Measurements from ENCODE around the gene UNCX. TPM values are rescaled to one million over a fixed set of nuclear protein-coding genes. Genes with fewer than 3 reads are reported as not detected.

UNCX gene
- polyA plus RNA-seq, 1 donor (not counting 4 experiments of a cell fraction or from before 2014, with no cell fraction given): not detected

GRCh38 chr7:1281068-1281467, 48.4 kb downstream of the UNCX start:
- H2AFZ ChIP-seq (ENCODE audit: control insufficient read depth, low read length): no peak overlapping the region
- H3K4me1 ChIP-seq (ENCODE audit: control insufficient read depth, extremely low read depth, insufficient read depth, low read length): no peaks in the 10 kb centered on the region
- H3K4me2 ChIP-seq (ENCODE audit: control insufficient read depth, extremely low read depth, insufficient read depth, low read depth, low read length): no peak overlapping the region
- peaks cover 4% of the 10 kb centered on the region for H3K27me3 ChIP-seq (ENCODE audit: control insufficient read depth, extremely low read depth, insufficient read depth, low read length)
- no peaks in the 10 kb centered on the region for H4K20me1 ChIP-seq (ENCODE audit: control insufficient read depth, extremely low read depth, insufficient read depth, low read length)
- H3K27ac ChIP-seq (ENCODE audit: control insufficient read depth, insufficient read depth, low read length): no peak overlapping the region
- FAIRE-seq: no peak
- H3K36me3 ChIP-seq (ENCODE audit: control insufficient read depth in 2 of 2, extremely low read depth in 1 of 2, insufficient read depth in 2 of 2, low read length in 2 of 2): no peaks in the 10 kb centered on the region
- no peak overlapping the region for H3K9ac ChIP-seq (ENCODE audit: control insufficient read depth, extremely low read depth, insufficient read depth, low read length)
- DNase-seq (ENCODE audit: low read depth, low spot score): no peak
- dilution Hi-C loops (cut with MboI; ENCODE audit: extremely low pct_ligation_motif_present, low sequenced_read_pairs): no loop called here
- no peak for TF ChIP-seq CTCF (optimal IDR thresholded peaks at IDR 0.05 in 1 of 3, IDR thresholded peaks at IDR 0.05 in 1 of 3, conservative IDR thresholded peaks at IDR 0.05 in 1 of 3; ENCODE audit: extremely low read depth in 1 of 3, insufficient read depth in 2 of 3, low read length in 3 of 3)
- TF ChIP-seq EZH2 (IDR thresholded peaks at IDR 0.05; ENCODE audit: low read length): no peak
- H3K79me2 ChIP-seq (ENCODE audit: control insufficient read depth, insufficient read depth, low read length): no peaks in the 10 kb centered on the region
- H3K9me3 ChIP-seq (ENCODE audit: control insufficient read depth, low read depth, low read length): peaks cover 3% of the 10 kb centered on the region
- no peaks in the 10 kb centered on the region for H3K9me1 ChIP-seq (ENCODE audit: control insufficient read depth, extremely low read depth, insufficient read depth, low read length)
- no peak overlapping the region for H3K4me3 ChIP-seq (ENCODE audit: control insufficient read depth in 2 of 3, extremely low read depth in 1 of 3, insufficient read depth in 2 of 3, low read depth in 1 of 3, low read length in 3 of 3)

- DNase-seq (ENCODE audit: low read depth, low spot score) (no peak), FAIRE-seq (no peak)
- Histone ChIP-seq H4K20me1 (ENCODE audit: control insufficient read depth, extremely low read depth, insufficient read depth, low read length) (no peaks in the 10 kb centered on the region), H2AFZ (ENCODE audit: control insufficient read depth, low read length) (no peak overlapping the region), H3K4me2 (ENCODE audit: control insufficient read depth, extremely low read depth, insufficient read depth, low read depth, low read length) (no peak overlapping the region), H3K4me1 (ENCODE audit: control insufficient read depth, extremely low read depth, insufficient read depth, low read length) (no peaks in the 10 kb centered on the region), H3K9me1 (ENCODE audit: control insufficient read depth, extremely low read depth, insufficient read depth, low read length) (no peaks in the 10 kb centered on the region), H3K27me3 (ENCODE audit: control insufficient read depth, extremely low read depth, insufficient read depth, low read length) (peaks cover 4% of the 10 kb centered on the region), H3K9ac (ENCODE audit: control insufficient read depth, extremely low read depth, insufficient read depth, low read length) (no peak overlapping the region), H3K79me2 (ENCODE audit: control insufficient read depth, insufficient read depth, low read length) (no peaks in the 10 kb centered on the region), H3K4me3 (ENCODE audit: control insufficient read depth in 2 of 3, extremely low read depth in 1 of 3, insufficient read depth in 2 of 3, low read depth in 1 of 3, low read length in 3 of 3) (no peak overlapping the region), H3K9me3 (ENCODE audit: control insufficient read depth, low read depth, low read length) (no peaks in the 10 kb centered on the region), H3K36me3 (ENCODE audit: control insufficient read depth in 2 of 2, extremely low read depth in 1 of 2, insufficient read depth in 2 of 2, low read length in 2 of 2) (no peaks in the 10 kb centered on the region), H3K27ac (ENCODE audit: control insufficient read depth, insufficient read depth, low read length) (no peak overlapping the region)
- no peak for TF ChIP-seq EZH2 (IDR thresholded peaks at IDR 0.05; ENCODE audit: low read length)
- TF ChIP-seq CTCF (optimal IDR thresholded peaks at IDR 0.05 in 1 of 3, IDR thresholded peaks at IDR 0.05 in 1 of 3, conservative IDR thresholded peaks at IDR 0.05 in 1 of 3; ENCODE audit: extremely low read depth in 1 of 3, insufficient read depth in 2 of 3, low read length in 3 of 3): no peak
- dilution Hi-C loops (cut with MboI; ENCODE audit: extremely low pct_ligation_motif_present, low sequenced_read_pairs): no loop called here
These were observed 50.0 kb downstream of the UNCX start for GRCh38 chr7:1282679-1283078.

Measured in keratinocyte (primary cell).